Kidney tubule cell (primary cell): ENCODE measurements around the gene ARHGAP40.
A peak's percentile ranks its signal among the peaks of the same experiment; 100 is the strongest.

ENCODE experiments used
- DNase-seq: peaks from one replicate; pipeline ENCODE4 v3.0.0-alpha.2; 2018; ENCODE audit warnings: low spot score

ARHGAP40 gene

DNA sequence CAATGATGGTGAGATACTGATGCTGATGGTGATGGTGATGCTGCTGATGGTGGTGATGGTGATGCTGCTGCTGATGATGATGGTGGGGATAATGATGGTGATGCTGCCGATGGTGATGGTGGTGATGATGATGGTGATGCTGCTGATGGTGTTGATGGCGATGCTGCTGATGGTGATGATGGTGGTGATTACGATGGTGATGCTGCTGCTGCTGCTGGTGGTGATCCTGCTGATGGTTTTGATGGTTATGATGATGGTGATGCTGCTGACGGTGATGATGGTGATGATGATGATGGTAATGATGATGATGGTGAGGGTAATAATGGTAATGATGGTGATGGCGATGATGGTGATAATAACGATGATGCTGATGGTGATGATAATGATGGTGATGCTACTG, 50.0 kb downstream of the ARHGAP40 start:
- no peak for DNase-seq

DNA sequence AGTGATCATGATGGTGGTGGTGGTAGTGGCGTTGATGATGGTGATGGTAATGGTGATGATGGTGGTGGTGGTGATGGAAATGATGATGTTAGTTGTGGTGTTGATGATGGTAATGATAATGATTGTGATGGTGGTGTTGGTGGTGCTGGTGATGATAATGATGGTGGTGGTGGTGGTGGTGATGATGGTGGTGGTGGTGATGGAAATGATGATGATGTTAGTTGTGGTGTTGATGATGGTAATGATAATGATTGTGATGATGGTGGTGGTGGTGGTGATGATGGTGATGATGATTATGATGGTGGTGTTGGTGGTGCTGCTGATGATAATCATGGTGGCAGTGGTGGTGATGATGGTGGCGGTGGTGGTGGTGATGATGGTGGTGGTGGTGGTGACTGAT, 51.4 kb downstream of the ARHGAP40 start:
- DNase-seq = no peak

DNA sequence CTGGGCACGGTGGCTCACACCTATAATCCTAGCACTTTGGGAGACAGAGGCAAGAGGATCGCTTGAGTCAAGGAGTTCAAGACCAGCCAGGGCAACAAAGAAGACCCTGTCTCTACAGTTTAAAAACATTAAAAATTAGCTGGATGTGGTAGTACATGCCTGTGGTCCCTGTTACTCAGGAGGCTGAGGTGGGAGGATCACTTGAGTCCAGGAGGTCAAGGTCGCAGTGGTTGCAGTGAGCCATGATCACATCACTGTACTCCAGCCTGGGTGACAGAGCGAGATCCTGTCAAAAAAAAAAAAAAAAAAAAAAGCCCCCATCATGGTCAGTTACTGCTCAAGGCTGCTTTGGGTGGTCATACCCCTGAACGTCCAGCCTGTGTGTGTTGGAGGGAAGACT, 55.8 kb downstream of the ARHGAP40 start:
- no peak for DNase-seq

DNA sequence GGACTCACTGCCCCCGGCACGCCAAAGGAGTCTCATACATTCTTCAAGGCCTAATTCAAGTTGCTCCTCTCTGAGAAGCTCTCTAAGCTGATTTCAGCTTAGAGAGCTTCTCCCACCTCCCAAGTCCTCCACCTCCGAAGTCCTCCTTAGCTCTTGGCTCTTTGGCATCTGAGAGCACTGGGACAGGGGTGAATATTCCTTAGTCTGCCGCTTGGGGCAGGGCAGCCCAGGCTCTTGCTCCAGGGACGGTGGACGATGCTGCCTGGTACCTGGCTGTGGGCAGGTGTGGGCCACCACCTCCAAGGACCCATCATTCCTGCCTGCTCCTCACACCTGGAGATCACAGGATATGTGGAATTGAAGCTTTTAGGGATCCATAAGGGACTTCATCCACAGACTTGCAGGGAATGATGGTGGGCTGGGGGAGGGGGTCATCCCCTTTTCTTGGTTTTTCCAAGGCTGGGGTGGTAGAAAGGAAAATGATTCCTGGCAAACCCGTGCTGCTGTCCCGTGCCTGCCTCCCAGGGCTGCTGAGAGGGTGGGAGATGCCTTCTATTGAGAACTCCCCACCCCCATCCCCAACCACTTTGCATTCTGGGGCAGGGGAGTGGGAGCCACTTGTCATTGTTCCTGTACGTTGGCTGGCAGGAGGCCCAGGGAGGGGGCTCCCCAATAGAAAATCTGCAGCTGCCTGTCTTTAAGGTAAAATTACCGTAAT, 57.4 kb downstream of the ARHGAP40 start:
- peak; percentile 53 for DNase-seq

DNA sequence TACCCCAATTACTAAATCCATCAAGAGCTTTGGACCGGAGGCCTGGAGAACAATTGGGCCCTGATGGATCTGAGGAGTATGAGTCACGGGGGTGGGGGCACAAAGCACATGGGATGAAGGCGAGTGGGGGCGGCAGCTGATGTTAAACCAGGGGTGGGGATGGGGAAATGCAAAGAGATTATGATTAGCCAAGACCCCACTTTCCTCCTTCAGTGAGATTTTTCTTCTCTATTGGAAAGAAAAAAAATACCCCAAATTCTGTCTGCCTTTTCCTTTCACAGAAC, 57.9 kb downstream of the ARHGAP40 start:
- no peak for DNase-seq

DNA sequence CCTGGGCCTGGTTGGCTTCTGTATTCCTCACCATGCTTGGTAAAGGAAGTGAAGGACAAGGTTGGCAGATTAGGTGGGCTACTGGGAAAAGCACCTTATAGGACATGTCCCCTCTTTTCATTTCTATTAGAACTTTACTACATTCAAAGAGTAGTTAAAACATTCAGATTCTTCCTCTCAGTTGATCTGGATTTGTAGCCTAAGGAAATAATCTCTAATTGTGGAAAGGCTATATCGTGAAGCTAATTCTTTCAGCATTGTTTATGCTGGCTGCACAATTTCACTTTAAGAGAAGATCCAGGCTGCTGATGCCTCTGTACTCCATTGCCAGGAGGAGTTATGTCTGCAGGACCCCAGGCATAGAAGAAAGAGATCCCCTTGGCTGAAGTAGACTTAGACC, 58.8 kb downstream of the ARHGAP40 start:
- no peak for DNase-seq

DNA sequence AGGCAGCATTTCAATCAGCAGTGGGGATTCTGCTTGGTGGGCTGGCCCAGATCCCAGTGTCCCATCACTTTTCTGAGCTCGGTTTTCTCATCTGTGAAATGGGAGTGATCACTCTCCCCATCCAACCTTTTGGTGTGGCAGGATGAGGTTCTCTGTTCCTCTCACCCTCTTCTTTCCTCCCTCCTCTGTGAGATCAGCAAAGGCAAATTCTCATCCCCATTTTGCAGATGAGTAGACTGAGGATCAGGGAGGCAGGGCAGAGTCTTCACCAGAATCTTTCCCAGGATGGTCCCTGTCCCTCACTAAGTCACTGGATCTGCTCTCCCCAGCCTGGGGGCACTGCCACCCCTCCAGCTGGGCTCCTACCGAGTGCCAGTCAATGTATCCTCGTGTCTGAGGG, 62.1 kb downstream of the ARHGAP40 start:
- no peak for DNase-seq

DNA sequence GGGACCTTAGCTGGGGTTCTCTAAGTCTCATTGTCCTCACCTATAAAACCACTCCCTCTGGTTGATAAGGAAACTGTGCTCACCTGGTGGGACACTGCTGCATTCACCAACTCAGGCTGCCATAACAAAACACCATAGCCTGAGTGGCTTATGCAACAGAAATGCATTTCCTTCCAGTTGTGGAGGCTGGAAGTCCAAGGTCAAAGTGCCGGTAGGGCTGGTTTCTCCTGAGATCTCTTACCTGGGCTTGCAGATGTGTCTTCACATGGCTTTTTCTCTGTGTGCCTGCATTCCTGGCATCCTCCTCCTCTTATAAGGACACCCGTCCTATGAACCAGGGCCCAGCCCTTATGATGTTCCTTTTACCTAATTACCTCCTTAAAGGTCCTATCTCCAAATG, 62.7 kb downstream of the ARHGAP40 start:
- DNase-seq = no peak

DNA sequence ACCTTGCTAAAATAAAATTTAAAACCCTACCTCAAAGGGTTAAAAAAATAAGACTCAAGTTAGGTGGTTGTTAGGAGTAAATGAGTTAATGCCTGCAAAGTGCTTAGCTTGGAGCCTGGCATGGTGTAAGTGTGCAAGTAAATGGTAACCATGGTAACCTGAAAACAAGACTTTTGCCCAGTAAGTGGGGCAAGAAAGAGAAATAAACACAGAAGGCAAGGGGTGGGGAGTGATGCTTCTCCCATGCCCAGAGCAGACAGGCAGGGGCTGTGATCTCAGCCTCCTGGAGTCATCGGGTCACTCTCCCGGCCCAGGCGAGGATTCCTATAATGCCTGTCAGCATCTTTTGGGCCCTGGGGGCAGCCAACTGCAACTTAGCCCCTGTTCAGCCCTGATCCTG, 63.5 kb downstream of the ARHGAP40 start:
- DNase-seq = no peak

DNA sequence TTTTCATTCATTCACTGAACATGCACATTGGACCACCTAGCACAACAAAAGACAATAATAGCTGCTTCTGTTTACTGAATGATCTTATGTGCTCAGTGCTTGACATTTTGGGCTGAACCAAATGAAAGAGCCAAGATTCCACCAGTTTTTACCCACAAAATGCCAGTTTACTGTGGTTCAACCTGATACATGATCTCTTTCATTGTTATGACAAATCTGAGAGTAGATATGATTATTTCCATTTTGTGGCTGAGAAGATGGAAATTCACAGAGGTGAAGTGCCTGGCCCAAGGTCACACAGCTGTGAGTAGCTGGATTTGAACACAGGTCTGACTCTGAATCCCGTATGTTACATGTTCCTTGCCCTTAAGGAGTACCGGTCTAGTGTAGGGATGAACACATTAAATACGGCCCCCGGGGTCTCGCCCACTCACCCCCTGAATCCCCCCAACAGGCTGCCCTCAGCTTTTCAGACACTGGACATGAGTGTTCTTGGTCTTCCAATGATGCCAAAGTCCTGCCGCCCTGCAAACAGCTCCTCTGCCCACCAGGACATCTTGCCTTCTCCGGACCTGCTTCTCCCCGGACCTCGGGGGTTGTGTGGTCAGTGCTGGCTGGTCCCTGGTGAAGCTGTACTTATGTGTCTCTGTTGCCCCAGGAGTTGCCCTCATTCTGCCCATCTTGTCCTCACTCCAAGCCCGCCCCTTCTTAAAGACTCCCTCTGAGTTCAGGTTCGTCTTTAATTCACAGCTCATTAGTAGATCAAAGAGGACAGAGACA, 64.1 kb downstream of the ARHGAP40 start:
- no peak for DNase-seq

DNA sequence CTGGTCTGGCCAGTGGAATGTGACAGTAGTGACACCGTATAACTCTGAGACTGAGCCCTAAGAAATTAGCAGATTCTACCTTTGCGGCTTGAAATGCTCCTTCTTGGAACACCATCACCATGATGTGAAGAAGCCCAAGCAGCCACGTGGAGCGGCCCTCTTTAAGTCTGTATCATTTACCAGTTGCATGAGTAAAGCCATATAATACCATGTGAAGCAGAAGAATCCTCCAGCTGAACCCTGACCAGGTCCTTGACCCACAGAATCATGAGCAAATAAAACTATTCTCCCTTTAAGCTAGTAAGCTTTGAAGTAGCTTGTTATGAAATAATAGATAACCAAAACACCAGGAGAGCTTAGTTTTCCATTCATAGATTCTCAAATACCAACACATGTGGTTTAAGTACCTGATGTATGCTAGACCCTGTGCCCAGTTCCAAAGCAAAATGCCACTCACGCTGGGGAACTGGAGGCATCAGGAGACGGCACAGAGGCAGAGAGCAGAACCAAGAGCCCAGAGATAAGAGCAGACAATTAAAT, 65.9 kb downstream of the ARHGAP40 start:
- DNase-seq = no peak

DNA sequence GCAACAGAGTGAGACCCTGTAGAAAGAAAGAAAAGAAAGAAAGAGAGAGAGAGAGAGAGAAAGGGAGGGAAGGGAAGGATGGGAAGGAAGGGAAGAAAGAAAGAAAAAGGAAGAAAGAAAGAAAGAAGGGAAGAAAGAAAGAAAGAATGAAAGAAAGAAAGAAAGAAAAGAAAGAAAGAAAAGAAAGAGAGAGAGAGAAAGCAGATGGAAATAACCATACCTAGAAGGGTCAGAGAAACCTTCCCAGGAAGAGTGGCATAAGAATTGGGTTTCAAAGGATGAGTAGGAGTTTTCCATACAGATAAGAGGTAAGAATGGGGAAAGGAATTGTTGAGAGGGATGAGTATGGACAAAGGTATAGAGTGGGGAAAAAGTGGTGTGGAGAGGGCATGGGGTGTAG, 68.1 kb downstream of the ARHGAP40 start:
- DNase-seq = no peak

DNA sequence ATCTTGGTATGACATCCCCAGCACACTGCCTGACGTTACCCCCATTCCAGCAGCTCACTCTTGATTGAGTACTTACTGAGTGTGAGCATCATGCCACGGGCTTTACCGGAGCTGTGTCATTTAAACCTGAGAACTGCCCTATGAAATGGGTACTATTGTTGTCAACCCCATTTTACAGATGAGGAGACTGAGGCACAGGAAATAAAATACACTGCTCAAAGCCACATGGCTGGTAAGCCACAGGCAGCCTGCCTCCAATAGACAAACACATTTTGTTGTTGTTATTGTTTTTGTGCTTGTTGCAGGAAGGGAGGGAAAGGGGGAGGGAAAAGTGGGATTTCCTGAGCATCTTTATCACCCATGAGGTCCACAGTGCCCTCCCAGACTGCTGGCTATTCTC, 69.2 kb downstream of the ARHGAP40 start:
- no peak for DNase-seq

DNA sequence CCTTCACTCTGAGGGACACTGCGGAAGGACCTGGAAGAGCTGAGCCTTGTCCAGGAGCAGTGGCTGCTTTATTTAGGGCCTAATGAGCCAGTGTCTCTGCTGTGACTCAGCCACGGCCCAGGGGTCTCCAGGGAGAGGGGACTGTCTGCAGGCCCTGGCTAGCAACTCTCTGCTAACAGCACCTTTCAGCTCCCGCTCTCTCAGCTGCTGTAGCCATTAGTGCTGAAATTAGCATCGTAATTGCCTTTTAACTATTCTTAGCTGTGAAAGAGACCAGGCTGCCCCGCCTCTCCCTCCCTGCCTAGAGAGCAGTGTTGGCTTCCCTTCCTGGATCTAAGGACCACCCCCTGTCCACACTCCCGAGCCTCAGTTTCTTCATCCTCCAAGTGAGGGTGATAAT, 69.6 kb downstream of the ARHGAP40 start:
- no peak for DNase-seq

DNA sequence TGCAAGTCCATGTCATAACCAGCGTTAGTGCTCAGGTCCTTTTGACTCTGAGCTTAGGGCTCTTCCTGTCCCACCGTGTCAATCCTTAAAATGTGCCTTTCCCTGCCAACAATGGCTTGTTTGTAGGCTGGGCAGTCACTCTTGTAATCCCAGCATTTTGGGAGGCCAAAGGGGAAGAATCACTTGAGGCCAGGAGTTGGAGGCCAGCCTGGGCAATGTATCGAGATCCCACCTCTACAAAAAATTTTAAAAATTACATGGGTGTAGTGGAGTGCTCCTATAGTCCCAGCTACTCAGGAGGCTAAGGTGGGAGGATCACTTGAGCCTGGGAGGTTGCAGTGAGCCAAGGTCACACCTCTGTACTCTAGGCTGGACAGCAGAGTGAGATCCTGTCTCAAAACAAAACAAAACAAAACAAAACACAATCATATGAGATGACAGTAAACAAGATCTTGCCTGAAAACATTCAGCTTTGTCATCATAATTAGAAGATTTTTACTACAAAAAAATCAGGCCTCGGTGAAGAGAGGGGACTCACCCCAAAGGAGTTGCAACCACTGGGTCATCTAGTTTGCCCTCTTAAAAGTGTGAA, 70.2 kb downstream of the ARHGAP40 start:
- no peak for DNase-seq

DNA sequence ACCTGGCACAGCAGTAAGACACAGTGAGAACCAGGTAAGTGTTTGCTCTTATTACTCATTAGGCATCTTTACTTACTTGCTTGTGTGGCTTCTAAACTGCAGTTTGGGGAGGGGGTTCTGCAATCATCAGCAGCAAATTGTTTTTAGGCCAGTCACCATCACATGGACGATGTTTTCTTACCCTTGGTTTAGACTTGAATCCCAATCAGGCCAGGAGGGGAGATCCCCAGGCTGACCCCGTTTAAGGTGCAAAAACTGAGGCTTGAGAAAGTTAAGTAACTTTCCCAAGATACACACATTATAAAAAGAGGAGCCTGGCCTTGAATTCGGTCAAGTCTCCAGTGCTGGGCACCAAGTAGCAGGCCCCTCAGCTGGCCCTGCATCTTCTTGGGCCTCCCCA, 70.9 kb downstream of the ARHGAP40 start:
- DNase-seq = no peak

DNA sequence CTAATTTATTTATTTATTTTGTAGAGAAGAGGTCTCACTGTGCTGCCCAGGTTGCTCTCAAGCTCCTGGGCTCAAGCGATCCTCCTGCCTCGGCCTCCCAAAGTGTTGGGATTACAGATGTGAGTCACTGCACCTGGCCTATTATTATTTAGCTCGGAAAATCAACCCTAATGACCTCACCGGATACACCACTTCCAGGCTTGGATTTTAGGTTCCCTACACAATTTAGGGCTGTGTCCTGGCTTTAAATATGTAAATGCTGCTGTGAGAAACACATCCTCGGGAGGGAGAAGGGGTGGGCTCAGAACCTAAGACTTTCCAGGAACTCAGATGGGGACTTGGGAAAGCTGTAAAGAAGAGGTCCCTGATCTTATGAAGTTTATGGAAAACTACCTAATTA, 71.7 kb downstream of the ARHGAP40 start:
- DNase-seq = no peak

DNA sequence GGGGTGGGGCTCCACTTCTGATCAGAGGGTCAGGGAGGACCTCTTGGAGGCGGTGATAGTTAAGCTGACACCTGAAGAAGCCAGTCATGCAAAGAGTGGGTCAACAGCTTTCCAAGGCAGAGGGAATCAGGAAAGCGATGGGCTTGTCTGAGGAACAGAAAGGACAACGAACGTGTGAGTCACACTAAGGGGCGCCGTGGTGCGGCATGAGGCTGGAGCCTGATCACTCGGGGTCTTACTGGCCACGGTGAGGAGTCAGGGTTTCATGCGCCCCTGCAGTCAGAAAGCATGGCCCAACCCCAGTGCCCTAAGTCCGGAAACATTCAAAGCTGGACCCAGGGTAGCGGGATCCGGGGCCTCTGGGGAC, 72.1 kb downstream of the ARHGAP40 start:
- DNase-seq = peak; percentile 25

DNA sequence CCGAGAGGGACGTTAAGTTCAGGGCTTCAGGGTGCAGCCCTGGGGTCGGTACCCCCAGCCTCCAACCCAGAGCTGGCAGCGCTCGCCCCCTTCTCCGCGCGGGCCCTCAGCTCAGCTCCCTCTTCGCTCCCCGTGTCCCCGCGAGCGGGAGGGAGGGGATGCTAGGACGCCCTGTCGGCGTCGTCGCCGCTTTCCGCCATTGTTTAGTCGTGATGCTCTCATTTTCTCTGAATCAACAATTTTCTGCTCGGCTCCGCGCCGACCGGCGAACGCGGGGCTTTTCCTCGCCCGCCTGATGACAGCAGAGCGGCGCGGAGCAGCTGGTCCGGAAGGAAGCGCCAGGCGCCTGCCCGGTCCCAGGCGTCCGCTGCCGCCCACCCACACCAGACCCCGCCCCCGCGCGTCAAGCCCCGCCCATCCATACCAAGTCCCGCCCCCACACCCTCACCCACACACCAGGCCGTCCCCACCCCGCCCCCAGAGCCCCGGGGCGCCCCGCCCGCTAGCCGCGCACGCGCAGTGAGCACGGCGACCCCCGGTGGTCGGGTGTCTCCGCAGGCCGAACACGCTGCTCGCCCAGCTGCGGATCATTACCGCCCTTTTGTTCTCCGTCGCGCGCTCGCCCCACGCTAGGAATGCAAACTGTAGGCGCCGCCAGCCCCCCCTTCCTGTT, 72.6 kb downstream of the ARHGAP40 start:
- DNase-seq = peak; percentile 47

DNA sequence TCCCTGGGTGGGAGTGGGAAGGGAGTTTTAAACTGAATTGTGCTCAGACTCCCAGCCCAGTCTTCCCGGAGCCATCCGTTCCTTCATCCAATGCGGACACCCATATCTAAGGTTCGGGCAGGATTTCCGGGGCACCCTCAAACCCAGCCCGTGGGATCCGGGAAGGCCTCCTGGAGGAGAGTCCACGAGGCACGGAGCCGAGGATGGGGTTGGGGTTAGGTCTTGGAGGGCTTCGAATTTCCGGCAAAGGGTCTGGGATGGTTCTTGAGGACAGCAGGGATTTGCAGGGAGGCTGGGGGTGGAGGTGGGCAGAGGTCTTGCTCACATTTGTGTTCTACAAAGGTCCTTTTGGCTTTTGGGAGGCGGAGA, 73.1 kb downstream of the ARHGAP40 start:
- DNase-seq = no peak

DNA sequence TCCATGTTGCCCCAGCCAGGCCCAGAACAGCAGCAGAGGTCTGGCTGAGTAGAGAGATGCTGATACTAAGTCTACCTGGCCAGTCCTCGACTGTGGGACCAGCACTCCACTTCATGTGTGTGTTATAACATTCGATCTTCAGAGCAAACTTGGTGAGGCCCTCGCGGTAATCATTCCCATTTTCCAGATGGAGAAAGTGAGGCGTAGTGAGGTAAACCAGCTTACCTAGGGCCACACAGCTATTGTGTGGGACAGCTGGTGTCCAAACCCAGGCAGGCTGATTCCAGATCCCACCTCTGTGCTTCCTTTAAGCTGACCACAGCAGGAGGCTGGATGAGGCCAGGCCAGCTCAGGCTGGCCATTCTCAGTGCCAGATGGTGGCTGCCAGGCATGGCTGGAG, 75.0 kb downstream of the ARHGAP40 start:
- DNase-seq = no peak

DNA sequence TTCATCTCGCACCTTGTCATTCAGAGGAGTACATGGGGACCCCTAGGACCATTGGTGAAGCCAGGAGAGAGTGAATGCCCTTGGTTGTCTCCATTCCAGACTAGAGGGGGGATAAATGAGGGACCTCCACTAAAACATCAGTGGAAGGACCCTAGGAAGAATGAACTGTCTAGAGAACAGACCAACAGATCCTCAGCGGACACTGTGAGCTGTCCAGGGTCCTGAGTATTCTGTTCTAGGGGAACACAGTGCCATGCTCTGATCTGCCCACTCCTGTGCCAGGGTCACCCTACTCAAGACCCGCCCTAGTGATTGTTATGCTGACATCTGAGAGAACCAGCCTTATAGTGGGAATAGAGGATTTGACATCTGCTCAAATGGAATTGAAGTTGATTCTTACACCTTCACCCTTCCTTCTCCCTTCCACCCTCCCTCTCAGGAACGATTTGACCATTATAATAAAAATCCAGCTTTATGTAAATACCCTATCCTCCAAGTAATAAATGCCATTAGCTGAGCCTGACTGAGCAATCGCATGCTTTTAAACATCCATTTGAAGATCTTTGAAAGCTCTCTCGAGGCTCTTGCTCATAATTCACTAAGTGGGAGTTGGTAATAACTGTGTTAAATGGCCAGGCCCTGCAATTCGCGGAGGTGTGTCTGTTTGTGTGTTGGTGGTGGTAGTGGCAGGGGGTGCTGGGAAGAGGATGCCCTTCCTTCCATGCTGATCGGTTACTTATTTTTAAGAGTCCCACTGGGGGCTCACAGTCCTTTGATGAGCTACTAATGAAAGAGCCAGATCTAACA, 79.1 kb downstream of the ARHGAP40 start:
- DNase-seq = peak; percentile 17
